ENCODE data around the gene HS6ST1. TPM values are rescaled to one million over a fixed set of nuclear protein-coding genes. Genes with fewer than 3 reads are reported as not detected.

The HS6ST1 gene
- total and polyA plus RNA-seq, 4 donors, result 3.0 to 17.4 (median 8.9) TPM

DNA sequence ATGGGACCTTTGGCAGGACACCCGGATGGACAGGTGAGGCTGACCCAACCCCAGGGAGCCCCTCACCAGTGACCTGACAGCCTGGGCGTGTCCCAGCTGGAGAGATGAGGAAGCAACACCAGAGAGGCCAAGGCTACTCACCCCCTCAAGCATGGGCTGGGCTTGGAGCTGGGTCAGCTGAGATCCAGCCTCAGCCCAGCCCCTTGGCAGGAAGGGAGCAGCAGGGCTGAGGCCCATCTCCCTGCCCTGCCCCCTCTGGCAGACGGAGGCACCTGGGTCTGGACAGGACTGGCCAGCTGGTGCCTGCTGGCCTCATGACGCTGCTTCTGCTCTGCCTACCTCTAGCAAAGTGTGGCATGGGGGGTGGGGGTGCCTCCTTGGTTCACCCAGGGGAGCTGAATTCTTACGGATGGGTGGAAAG lies 37.8 kb downstream of the HS6ST1 start:
- ATAC-seq (ENCODE audit: low FRiP score), result peak; percentile 33
- Histone ChIP-seq H3K4me3 (ENCODE audit: low read length in 2 of 2) (no peak overlapping the region), H3K9me3 (ENCODE audit: control insufficient read depth, low read length) (no peaks in the 10 kb centered on the region), H3K36me3 (ENCODE audit: control insufficient read depth in 1 of 2, insufficient read depth in 2 of 2, low read length in 1 of 2) (no peaks in the 10 kb centered on the region), H3K4me1 (ENCODE audit: control insufficient read depth in 1 of 2, insufficient read depth in 2 of 2, low read length in 2 of 2) (no peaks in the 10 kb centered on the region), H3K27ac (ENCODE audit: low read depth in 1 of 2, low read length in 2 of 2) (no peak overlapping the region), H3K27me3 (ENCODE audit: control insufficient read depth in 1 of 2, insufficient read depth in 2 of 2, low read length in 1 of 2) (no peaks in the 10 kb centered on the region)
- 55 to 66% methylated on average over 5 of the region's 5 CpGs for WGBS, 2 donors
- peak; percentile 65 to 81 for DNase-seq
- intact Hi-C loops (cut with DNase I), result no loop called here

DNA sequence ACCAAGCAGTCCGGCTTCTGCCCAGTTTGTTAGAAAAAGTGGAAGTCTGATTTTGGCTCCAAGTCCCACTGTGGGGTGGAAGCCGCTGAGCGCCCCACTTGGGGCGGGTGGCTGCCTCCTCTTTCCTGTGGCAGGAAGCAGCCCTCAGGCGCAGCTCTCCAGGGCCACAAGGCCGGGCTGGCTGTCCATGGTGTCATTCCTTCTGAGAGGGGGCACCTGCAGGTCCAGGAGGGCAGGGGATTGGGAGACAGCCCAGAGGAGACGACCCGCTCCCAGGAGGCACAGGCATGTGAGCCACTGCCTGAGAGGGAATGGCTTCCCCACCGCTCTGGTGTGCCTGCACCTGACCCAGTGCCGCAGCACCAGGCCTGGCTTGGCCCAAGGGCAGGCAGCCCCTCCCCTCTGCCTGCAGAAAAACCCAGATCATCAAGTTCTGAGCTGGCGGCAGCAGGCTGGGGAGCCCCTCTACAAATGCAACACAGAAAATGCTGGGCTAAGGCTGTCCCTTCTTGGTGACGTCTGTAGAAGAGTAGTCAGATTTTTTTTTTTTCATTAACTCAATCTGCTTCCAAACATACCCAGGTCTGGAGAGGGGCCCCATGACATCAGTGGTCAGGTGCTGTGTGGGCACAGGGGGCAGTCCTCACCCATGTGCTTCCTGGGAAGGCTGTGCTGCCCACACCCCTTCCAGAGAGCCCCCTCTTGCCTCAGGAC lies 38.4 kb downstream of the HS6ST1 start:
- H3K27ac ChIP-seq (ENCODE audit: low read depth in 1 of 2, low read length in 2 of 2), result no peak overlapping the region
- H3K4me3 ChIP-seq (ENCODE audit: low read length in 2 of 2), result no peak overlapping the region
- intact Hi-C loops (cut with DNase I), result no loop called here
- no peaks in the 10 kb centered on the region for H3K4me1 ChIP-seq (ENCODE audit: control insufficient read depth in 1 of 2, insufficient read depth in 2 of 2, low read length in 2 of 2)
- ATAC-seq (ENCODE audit: low FRiP score) (peak; percentile 1), DNase-seq (peak; percentile 70)
- H3K27me3 ChIP-seq (ENCODE audit: control insufficient read depth in 1 of 2, insufficient read depth in 2 of 2, low read length in 1 of 2), result no peaks in the 10 kb centered on the region
- H3K36me3 ChIP-seq (ENCODE audit: control insufficient read depth in 1 of 2, insufficient read depth in 2 of 2, low read length in 1 of 2), result no peaks in the 10 kb centered on the region
- H3K9me3 ChIP-seq (ENCODE audit: control insufficient read depth, low read length), result peaks cover 2% of the 10 kb centered on the region
- WGBS, 2 donors, result 86% methylated on average over 11 to 12 of the region's 12 CpGs

GRCh38 chr2:128279786-128280157 lies 38.9 kb downstream of the HS6ST1 start:
- Histone ChIP-seq H3K9me3 (ENCODE audit: control insufficient read depth, low read length) (peaks cover 2% of the 10 kb centered on the region), H3K4me1 (ENCODE audit: control insufficient read depth in 1 of 2, insufficient read depth in 2 of 2, low read length in 2 of 2) (no peaks in the 10 kb centered on the region), H3K4me3 (ENCODE audit: low read length in 2 of 2) (no peak overlapping the region), H3K27ac (ENCODE audit: low read depth in 1 of 2, low read length in 2 of 2) (no peak overlapping the region), H3K36me3 (ENCODE audit: control insufficient read depth in 1 of 2, insufficient read depth in 2 of 2, low read length in 1 of 2) (no peaks in the 10 kb centered on the region), H3K27me3 (ENCODE audit: control insufficient read depth in 1 of 2, insufficient read depth in 2 of 2, low read length in 1 of 2) (no peaks in the 10 kb centered on the region)
- intact Hi-C loops (cut with DNase I), result no loop called here
- WGBS, 2 donors, result 90% methylated on average over 11 of the region's 11 CpGs
- DNase-seq (no peak), ATAC-seq (ENCODE audit: low FRiP score) (no peak)

DNA sequence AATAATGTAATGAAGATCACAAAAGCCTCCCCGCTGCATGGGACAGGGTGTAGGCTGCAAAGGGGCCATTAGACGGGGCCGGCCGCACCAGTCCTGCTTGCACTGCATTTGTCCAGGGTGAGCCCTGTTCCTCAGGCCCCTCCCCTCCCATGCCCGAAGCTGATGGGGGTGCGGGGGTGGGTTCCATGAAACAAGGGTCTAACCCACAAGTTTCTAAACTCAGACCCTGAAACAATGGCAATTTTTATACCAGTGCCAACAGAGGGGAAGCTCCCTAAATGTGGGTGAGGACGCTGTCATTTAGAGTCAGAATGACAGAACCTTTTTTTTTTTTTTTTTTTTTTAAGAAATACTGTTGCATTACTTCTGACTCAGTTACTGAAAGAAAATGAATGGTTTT lies 39.7 kb downstream of the HS6ST1 start:
- intact Hi-C loops (cut with DNase I), result no loop called here
- DNase-seq, result peak; percentile 25 to 54
- Histone ChIP-seq H3K4me1 (ENCODE audit: control insufficient read depth in 1 of 2, insufficient read depth in 2 of 2, low read length in 2 of 2) (no peaks in the 10 kb centered on the region), H3K4me3 (ENCODE audit: low read length in 2 of 2) (no peak overlapping the region), H3K36me3 (ENCODE audit: control insufficient read depth in 1 of 2, insufficient read depth in 2 of 2, low read length in 1 of 2) (no peaks in the 10 kb centered on the region), H3K27ac (ENCODE audit: low read depth in 1 of 2, low read length in 2 of 2) (no peak overlapping the region), H3K27me3 (ENCODE audit: control insufficient read depth in 1 of 2, insufficient read depth in 2 of 2, low read length in 1 of 2) (no peaks in the 10 kb centered on the region), H3K9me3 (ENCODE audit: control insufficient read depth, low read length) (peaks cover 2% of the 10 kb centered on the region)
- WGBS, 2 donors, result 92 to 94% methylated on average over 7 of the region's 7 CpGs
- no peak for ATAC-seq (ENCODE audit: low FRiP score)

DNA sequence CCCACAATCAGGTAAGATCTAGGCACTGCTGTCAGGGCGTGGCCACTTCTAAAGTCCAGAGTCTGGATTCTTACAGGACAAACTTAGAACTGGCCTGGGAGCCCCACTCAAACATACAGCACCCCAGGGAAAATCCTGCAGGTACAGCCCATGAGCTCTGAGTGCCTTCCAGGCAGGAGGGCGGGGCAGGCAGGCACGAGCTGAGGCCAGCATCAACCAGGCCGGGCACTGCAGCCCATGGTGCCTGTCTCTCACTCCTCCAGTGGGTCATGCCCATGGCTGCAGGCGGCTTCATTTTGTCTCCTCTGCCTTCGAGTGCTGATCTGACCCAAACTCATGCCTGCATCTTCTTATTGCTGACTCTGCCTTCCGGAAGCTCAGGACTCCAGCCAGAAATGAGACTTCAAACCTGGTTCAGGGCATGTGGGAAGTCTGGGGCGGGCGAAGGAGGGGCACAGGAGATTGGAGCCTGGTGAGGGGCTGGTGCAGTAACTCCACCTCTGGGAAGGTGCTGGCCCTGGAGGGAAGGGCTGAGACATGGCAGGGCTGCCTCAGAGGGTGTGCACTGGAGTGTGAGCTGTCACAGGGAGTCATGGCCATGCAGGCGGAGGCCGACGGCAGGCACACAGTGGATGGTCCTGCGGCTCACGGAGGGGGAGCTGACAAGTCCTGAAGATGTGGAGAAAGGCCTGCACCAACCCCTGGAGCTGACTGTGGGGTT lies 40.5 kb downstream of the HS6ST1 start:
- DNase-seq, result peak; percentile 46 to 67
- Histone ChIP-seq H3K27ac (ENCODE audit: low read depth in 1 of 2, low read length in 2 of 2) (no peak overlapping the region), H3K9me3 (ENCODE audit: control insufficient read depth, low read length) (peaks cover 2% of the 10 kb centered on the region), H3K4me3 (ENCODE audit: low read length in 2 of 2) (no peak overlapping the region), H3K36me3 (ENCODE audit: control insufficient read depth in 1 of 2, insufficient read depth in 2 of 2, low read length in 1 of 2) (no peaks in the 10 kb centered on the region), H3K27me3 (ENCODE audit: control insufficient read depth in 1 of 2, insufficient read depth in 2 of 2, low read length in 1 of 2) (no peaks in the 10 kb centered on the region), H3K4me1 (ENCODE audit: control insufficient read depth in 1 of 2, insufficient read depth in 2 of 2, low read length in 2 of 2) (no peaks in the 10 kb centered on the region)
- no peak for ATAC-seq (ENCODE audit: low FRiP score)
- intact Hi-C loops (cut with DNase I), result no loop called here
- WGBS, 2 donors, result 88 to 90% methylated on average over 14 of the region's 14 CpGs

GRCh38 chr2:128276878-128277675 lies 41.6 kb downstream of the HS6ST1 start:
- WGBS, 2 donors, result 87 to 92% methylated on average over 17 of the region's 17 CpGs
- Histone ChIP-seq H3K36me3 (ENCODE audit: control insufficient read depth in 1 of 2, insufficient read depth in 2 of 2, low read length in 1 of 2) (no peaks in the 10 kb centered on the region), H3K9me3 (ENCODE audit: control insufficient read depth, low read length) (peaks cover 2% of the 10 kb centered on the region), H3K4me1 (ENCODE audit: control insufficient read depth in 1 of 2, insufficient read depth in 2 of 2, low read length in 2 of 2) (no peaks in the 10 kb centered on the region), H3K4me3 (ENCODE audit: low read length in 2 of 2) (no peak overlapping the region), H3K27ac (ENCODE audit: low read depth in 1 of 2, low read length in 2 of 2) (no peak overlapping the region), H3K27me3 (ENCODE audit: control insufficient read depth in 1 of 2, insufficient read depth in 2 of 2, low read length in 1 of 2) (no peaks in the 10 kb centered on the region)
- intact Hi-C loops (cut with DNase I), result no loop called here
- ATAC-seq (ENCODE audit: low FRiP score), result no peak
- peak in 1 of 2 donors; percentile 61 for DNase-seq

DNA sequence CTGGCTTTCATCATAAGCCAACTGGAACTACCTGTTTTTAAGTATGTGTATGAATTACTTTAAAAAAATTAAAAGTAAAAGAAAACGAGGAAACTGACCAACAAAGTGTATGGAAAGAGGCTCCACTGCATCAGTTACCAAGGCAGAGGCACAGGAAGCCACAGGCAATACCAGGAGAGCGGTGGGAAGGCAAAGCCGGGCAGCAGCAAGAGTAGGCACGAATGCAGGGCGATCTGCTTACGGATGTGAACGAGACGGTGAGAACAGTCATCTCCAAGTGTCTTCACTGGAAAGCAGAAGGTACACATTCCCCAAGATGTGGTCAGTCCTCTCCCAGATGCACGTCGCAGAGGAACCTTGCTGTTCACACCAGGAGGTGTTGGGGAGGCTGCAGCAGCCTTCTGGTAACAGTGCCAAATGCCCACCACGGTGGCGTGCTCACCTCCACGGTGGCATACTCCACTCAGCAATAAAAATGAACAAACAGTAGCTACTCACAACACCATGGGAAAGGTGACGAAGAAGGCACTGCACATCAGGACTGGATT lies 43.1 kb downstream of the HS6ST1 start:
- WGBS, 2 donors, result 91 to 95% methylated on average over 14 of the region's 14 CpGs
- Histone ChIP-seq H3K27ac (ENCODE audit: low read depth in 1 of 2, low read length in 2 of 2) (no peak overlapping the region), H3K4me3 (ENCODE audit: low read length in 2 of 2) (no peak overlapping the region), H3K27me3 (ENCODE audit: control insufficient read depth in 1 of 2, insufficient read depth in 2 of 2, low read length in 1 of 2) (no peaks in the 10 kb centered on the region), H3K36me3 (ENCODE audit: control insufficient read depth in 1 of 2, insufficient read depth in 2 of 2, low read length in 1 of 2) (no peaks in the 10 kb centered on the region), H3K4me1 (ENCODE audit: control insufficient read depth in 1 of 2, insufficient read depth in 2 of 2, low read length in 2 of 2) (no peaks in the 10 kb centered on the region), H3K9me3 (ENCODE audit: control insufficient read depth, low read length) (peaks cover 2% of the 10 kb centered on the region)
- ATAC-seq (ENCODE audit: low FRiP score) (no peak), DNase-seq (no peak)
- intact Hi-C loops (cut with DNase I), result no loop called here

DNA sequence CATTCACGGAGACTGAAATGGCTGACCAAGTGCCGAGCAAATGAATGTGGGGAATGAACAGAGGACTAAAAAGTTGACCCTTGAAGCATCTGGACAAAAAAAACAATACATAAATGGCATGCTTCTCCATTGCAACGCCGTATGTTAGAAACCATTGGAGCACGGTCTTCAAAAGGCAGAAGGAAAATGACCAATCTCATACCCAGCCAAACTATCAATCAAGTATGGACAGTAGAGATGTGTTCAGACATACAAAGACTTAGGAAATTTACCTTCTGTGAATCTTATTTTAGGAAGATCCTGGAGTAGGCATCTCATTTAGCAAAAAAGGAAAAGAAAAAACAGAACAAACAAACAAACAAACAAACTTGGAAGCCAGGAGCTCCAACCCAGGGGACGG lies 44.5 kb downstream of the HS6ST1 start:
- Histone ChIP-seq H3K4me3 (ENCODE audit: low read length in 2 of 2) (no peak overlapping the region), H3K9me3 (ENCODE audit: control insufficient read depth, low read length) (peaks cover 2% of the 10 kb centered on the region), H3K4me1 (ENCODE audit: control insufficient read depth in 1 of 2, insufficient read depth in 2 of 2, low read length in 2 of 2) (no peaks in the 10 kb centered on the region), H3K36me3 (ENCODE audit: control insufficient read depth in 1 of 2, insufficient read depth in 2 of 2, low read length in 1 of 2) (no peaks in the 10 kb centered on the region), H3K27me3 (ENCODE audit: control insufficient read depth in 1 of 2, insufficient read depth in 2 of 2, low read length in 1 of 2) (no peaks in the 10 kb centered on the region), H3K27ac (ENCODE audit: low read depth in 1 of 2, low read length in 2 of 2) (no peak overlapping the region)
- intact Hi-C loops (cut with DNase I), result no loop called here
- 97 to 98% methylated on average over 6 of the region's 6 CpGs for WGBS, 2 donors
- DNase-seq, result no peak
- ATAC-seq (ENCODE audit: low FRiP score), result no peak

Measured in aorta (tissue), 5 donors.